GM18502 (cell line): ENCODE measurements around the gene ZNF485.
A peak's percentile ranks its signal among the peaks of the same experiment; 100 is the strongest.
"Not testable (repeated sequence)": the region's sequence is repeated elsewhere in the genome, so short reads cannot be mapped to it uniquely, and the experiment has no call there.

Experiments
- ATAC-seq: cut with Tn5 transposase; IDR thresholded peaks from one replicate; pipeline ENCODE4 v1.9.1; 2021; ENCODE audit warnings: mild to moderate bottlenecking; ENCODE audit not compliant: unreplicated experiment, poor library complexity

The ZNF485 gene

GRCh38 chr10:43606323-43607198 is at the start of gene ZNF485:
Gene ZNF485, plus strand, starts transcription at chr10:43606438. Its CDS starts 613 bp downstream, at chr10:43607051.
- peak; percentile 98 for ATAC-seq

- ATAC-seq = no peak
Measured at GRCh38 chr10:43557214-43557613, 49.0 kb upstream of the ZNF485 start.

GRCh38 chr10:43569681-43570080 is 36.6 kb upstream of the ZNF485 start:
- ATAC-seq = no peak

GRCh38 chr10:43570971-43571370 is 35.3 kb upstream of the ZNF485 start:
- ATAC-seq = no peak

GRCh38 chr10:43573250-43574000 is 32.8 kb upstream of the ZNF485 start:
- no peak for ATAC-seq

GRCh38 chr10:43574001-43574892 is 32.0 kb upstream of the ZNF485 start, which contains the start of gene ZNF239:
Gene ZNF239, minus strand, starts transcription at chr10:43574616. Its CDS starts 16,537 bp downstream, at chr10:43558079.
- peak; percentile 95 for ATAC-seq

- no peak for ATAC-seq
Measured at GRCh38 chr10:43574906-43575305, 31.3 kb upstream of the ZNF485 start.

GRCh38 chr10:43576062-43576461 is 30.2 kb upstream of the ZNF485 start:
- no peak for ATAC-seq

GRCh38 chr10:43576580-43576979 is 29.7 kb upstream of the ZNF485 start:
- no peak for ATAC-seq

- ATAC-seq = no peak
Measured at GRCh38 chr10:43584051-43584450, 22.2 kb upstream of the ZNF485 start.

- ATAC-seq = no peak
Measured at GRCh38 chr10:43585046-43585445, 21.2 kb upstream of the ZNF485 start.

- ATAC-seq = no peak
Measured at GRCh38 chr10:43585981-43586729, 20.1 kb upstream of the ZNF485 start.

- ATAC-seq = not testable (repeated sequence)
Measured at GRCh38 chr10:43586730-43587115, 19.5 kb upstream of the ZNF485 start.

- no peak for ATAC-seq
Measured at GRCh38 chr10:43591303-43591904, 14.8 kb upstream of the ZNF485 start.

- ATAC-seq = peak; percentile 92
Measured at GRCh38 chr10:43594944-43595589, 11.2 kb upstream of the ZNF485 start.

GRCh38 chr10:43595739-43596298 is 10.4 kb upstream of the ZNF485 start:
- peak; percentile 53 for ATAC-seq

GRCh38 chr10:43596546-43596945 is 9.7 kb upstream of the ZNF485 start:
- ATAC-seq = no peak

GRCh38 chr10:43598446-43598845 is 7.8 kb upstream of the ZNF485 start:
- no peak for ATAC-seq
